IMR-90 (cell line): ENCODE results near the gene STAT6. TPM values are rescaled to one million over a fixed set of nuclear protein-coding genes. Genes with fewer than 3 reads are reported as not detected.
"Not testable (repeated sequence)": the region's sequence is repeated elsewhere in the genome, so short reads cannot be mapped to it uniquely, and the experiment has no call there.

Source experiments
- ATAC-seq: fragments of 200-7000 bp; cut with Tn5 transposase; 2 replicates; pipeline ENCODE4 v1.9.1; 2020; ENCODE audit warnings: low read depth, mild to moderate bottlenecking, moderate library complexity
- BruUV-seq: library from RNA; stranded (reverse); fragments of 400-500 nt; replicated peaks from 2 replicates; lab custom pipeline; 2021; lab: Mats Ljungman, UMichigan
- CTCF ChIA-PET: fragments of 300-600 bp; formaldehyde crosslinking; extraction: SDS; loops from one replicate; lab custom pipeline; 2021; ENCODE audit warnings: antibody characterized with exemption; lab: Yijun Ruan, JAX
- POLR2A ChIA-PET: fragments of 300-600 bp; sonication (Branson Sonifier 250); formaldehyde crosslinking; loops from one replicate; lab custom pipeline; 2022; ENCODE audit warnings: antibody characterized with exemption; ENCODE audit not compliant: unreplicated experiment; lab: Charles Lee
- DNase-seq: peaks from one replicate; pipeline ENCODE4 v3.0.0; 2013
- H2AFZ ChIP-seq: replicated peaks from 2 replicates; pipeline ENCODE3; 2013; ENCODE audit warnings: low read length, mild to moderate bottlenecking; ENCODE audit not compliant: poor library complexity
- H2AK5ac ChIP-seq: 2 replicates; pipeline ENCODE4 v1.6.1; 2013; ENCODE audit warnings: low read depth, low read length, inconsistent platforms
- H2AK9ac ChIP-seq: replicated peaks from 2 replicates; pipeline ENCODE3; 2013; ENCODE audit warnings: mild to moderate bottlenecking, low read depth, low read length, moderate library complexity; ENCODE audit not compliant: poor library complexity
- H2BK120ac ChIP-seq: 2 replicates; pipeline ENCODE4 v1.6.1; 2013; ENCODE audit warnings: low read depth, low read length, inconsistent platforms
- H2BK15ac ChIP-seq: 3 replicates; pipeline ENCODE4 v1.6.1; 2013; ENCODE audit warnings: low read depth, low read length, inconsistent platforms
- H2BK20ac ChIP-seq: 2 replicates; pipeline ENCODE4 v1.6.1; 2013; ENCODE audit warnings: low read depth, mild to moderate bottlenecking, inconsistent platforms, low read length, moderate library complexity
- H2BK5ac ChIP-seq: 2 replicates; pipeline ENCODE4 v1.6.1; 2013; ENCODE audit warnings: mild to moderate bottlenecking, low read depth, low read length, inconsistent platforms; ENCODE audit not compliant: poor library complexity, severe bottlenecking
- H3K14ac ChIP-seq: replicated peaks from 2 replicates; pipeline ENCODE4 v1.6.1; 2013; ENCODE audit warnings: low read depth, low read length, inconsistent platforms
- H3K18ac ChIP-seq: 2 replicates; pipeline ENCODE4 v1.6.1; 2013; ENCODE audit warnings: low read depth, low read length, control low read depth
- H3K23ac ChIP-seq: 2 replicates; pipeline ENCODE4 v1.6.1; 2013; ENCODE audit warnings: low read depth, low read length, inconsistent platforms
- H3K27ac ChIP-seq: 2 replicates; pipeline ENCODE4 v1.5.1; 2013; ENCODE audit warnings: mild to moderate bottlenecking, control low read depth, low read length; ENCODE audit not compliant: insufficient read depth
- H3K27me3 ChIP-seq: 2 replicates; pipeline ENCODE4 v1.6.1; 2013; ENCODE audit warnings: low read length; ENCODE audit not compliant: control insufficient read depth, insufficient read depth
- H3K36me3 ChIP-seq: 2 replicates; pipeline ENCODE4 v1.6.1; 2013; ENCODE audit warnings: low read length, mixed read lengths; ENCODE audit not compliant: control insufficient read depth, insufficient read depth
- H3K4ac ChIP-seq: 2 replicates; pipeline ENCODE4 v1.6.1; 2013; ENCODE audit warnings: low read depth, low read length, inconsistent platforms
- H3K4me1 ChIP-seq: 2 replicates; pipeline ENCODE4 v1.6.1; 2013; ENCODE audit warnings: low read length, mixed read lengths; ENCODE audit not compliant: control insufficient read depth, insufficient read depth
- H3K4me2 ChIP-seq: 2 replicates; pipeline ENCODE4 v1.6.1; 2013; ENCODE audit warnings: low read depth, mild to moderate bottlenecking, control low read depth, low read length, moderate library complexity
- H3K4me3 ChIP-seq: 2 replicates; pipeline ENCODE4 v1.5.1; 2013; ENCODE audit warnings: low read depth, mild to moderate bottlenecking, control low read depth, low read length, moderate library complexity; ENCODE audit not compliant: insufficient read depth
- H3K56ac ChIP-seq: 2 replicates; pipeline ENCODE4 v1.6.1; 2013; ENCODE audit warnings: low read length, inconsistent platforms; ENCODE audit not compliant: insufficient read depth; ENCODE audit errors: extremely low read depth
- H3K79me1 ChIP-seq, 2 experiments: 2 replicates each; pipeline ENCODE4 v1.6.1; 2013; ENCODE audit warnings: low read length in 2 of 2, inconsistent platforms in 1 of 2, low read depth in 1 of 2
- H3K9ac ChIP-seq: 2 replicates; pipeline ENCODE4 v1.6.1; 2013; ENCODE audit warnings: low read depth, low read length, control low read depth
- H3K9me1 ChIP-seq: 2 replicates; pipeline ENCODE4 v1.6.1; 2013; ENCODE audit warnings: low read length, inconsistent platforms; ENCODE audit not compliant: insufficient read depth
- H3K9me3 ChIP-seq: 2 replicates; pipeline ENCODE4 v1.6.1; 2013; ENCODE audit warnings: low read length; ENCODE audit not compliant: control insufficient read depth, insufficient read depth
- H4K20me1 ChIP-seq: 2 replicates; pipeline ENCODE4 v1.6.1; 2013; ENCODE audit warnings: low read length, inconsistent platforms; ENCODE audit not compliant: insufficient read depth
- H4K5ac ChIP-seq: 2 replicates; pipeline ENCODE4 v1.6.1; 2013; ENCODE audit warnings: mild to moderate bottlenecking, low read depth, low read length, control low read depth
- H4K8ac ChIP-seq, 2 experiments: 2 replicates each; pipeline ENCODE4 v1.6.1; 2013; ENCODE audit warnings: low read depth in 2 of 2, low read length in 2 of 2, control low read depth in 1 of 2, inconsistent platforms in 1 of 2
- H4K91ac ChIP-seq: 2 replicates; pipeline ENCODE4 v1.6.1; 2013; ENCODE audit warnings: low read depth, low read length, inconsistent platforms; ENCODE audit not compliant: insufficient read depth
- WGBS, 2 experiments: methylation state at CpG; one replicate each; pipeline versions ENCODE4 v1.1.5 to v1.1.7; 2013; ENCODE audit warnings: missing lambda C conversion rate in 2 of 2; ENCODE audit not compliant: insufficient read length in 1 of 2; ENCODE audit errors: extremely low coverage in 2 of 2; 5-methylcytosine and 5-hydroxymethylcytosine counted together
- dilution Hi-C: fragments of 300-500 bp; cut with HindIII; formaldehyde crosslinking; loops from one replicate; pipeline ENCODE4 v1.14.3; 2018; ENCODE audit warnings: low sequenced_read_pairs; ENCODE audit not compliant: unreplicated experiment
- in situ Hi-C: fragments of 300-500 bp; cut with MboI; formaldehyde crosslinking; loops from 3 replicates; pipeline ENCODE4 v1.14.3; 2019; ENCODE audit warnings: low sequenced_read_pairs, inconsistent platforms, mixed read lengths
- intact Hi-C: fragments of 100-400 bp; cut with micrococcal nuclease; formaldehyde crosslinking; loops from 2 replicates; pipeline ENCODE4 v1.10.0; 2022
- polyA plus RNA-seq, 3 experiments: library from polyadenylated mRNA; depleted of rRNA; stranded (reverse); fragments of >200 nt; gene quantifications; 2 replicates each; pipeline ENCODE4 v1.2.3, GENCODE V29; 2012; ENCODE audit warnings: low replicate concordance in 1 of 3
- total RNA-seq: library from RNA; depleted of rRNA; stranded (reverse); fragments of >200 nt; gene quantifications from 2 replicates; pipeline ENCODE4 v1.2.3, GENCODE V29; 2012

STAT6 gene
- total and polyA plus RNA-seq, 2 of the 4 experiments (the other 2 are of a cell fraction): 43.4 to 96.9 TPM

DNA sequence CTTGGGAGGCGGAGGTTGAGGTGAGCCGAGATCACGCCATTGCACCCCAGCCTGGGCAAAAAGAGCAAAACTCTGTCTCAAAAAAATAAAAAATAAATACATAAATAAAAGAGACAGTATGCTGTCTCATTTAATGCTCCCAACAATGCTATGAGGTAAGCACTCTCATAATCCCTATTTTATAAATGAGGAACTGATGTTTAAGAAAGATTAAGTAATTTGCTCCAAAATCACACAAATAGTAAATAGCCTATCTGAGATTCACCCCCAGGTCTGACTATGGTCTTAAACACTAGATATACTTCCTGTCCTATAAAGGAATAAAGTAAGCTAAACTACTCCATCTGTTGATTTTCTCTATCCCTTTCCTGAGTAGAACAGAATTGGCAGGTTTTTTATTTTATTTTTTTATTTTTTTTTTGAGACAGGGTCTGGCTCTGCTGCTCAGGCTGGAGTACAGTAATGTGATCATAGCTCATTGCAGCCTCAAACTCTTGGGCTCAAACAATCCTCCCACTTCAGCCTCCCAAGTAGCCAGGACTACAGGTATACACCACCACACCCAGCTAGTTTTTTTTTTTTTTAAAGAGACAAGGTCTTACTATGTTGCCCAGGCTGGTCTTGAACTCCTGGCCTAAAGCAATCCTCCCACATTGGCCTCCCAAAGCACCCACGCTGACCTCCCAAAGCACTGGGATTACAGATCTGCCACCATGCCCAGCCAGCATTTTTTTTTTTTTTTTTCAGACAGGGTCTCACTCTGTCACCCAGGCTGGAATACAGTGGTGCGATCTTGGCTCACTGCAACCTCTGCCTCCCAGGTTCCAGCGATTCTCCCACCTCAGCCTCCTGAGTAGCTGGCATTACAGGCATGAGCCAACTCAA lies 37.4 kb downstream of the STAT6 start:
- H2AK5ac ChIP-seq, H3K9me3 ChIP-seq, H4K20me1 ChIP-seq, H2BK5ac ChIP-seq, H2BK15ac ChIP-seq, H3K9ac ChIP-seq, H3K36me3 ChIP-seq, in situ Hi-C loops, ATAC-seq, H3K23ac ChIP-seq, H3K4me2 ChIP-seq, H3K18ac ChIP-seq, H4K8ac ChIP-seq, H3K4me1 ChIP-seq, H2BK120ac ChIP-seq, H3K27me3 ChIP-seq, H3K9me1 ChIP-seq, H2AFZ ChIP-seq, H3K4me3 ChIP-seq, BruUV-seq, dilution Hi-C loops, H2BK20ac ChIP-seq, DNase-seq, H2AK9ac ChIP-seq, H3K14ac ChIP-seq, H3K56ac ChIP-seq: not testable (repeated sequence)
- POLR2A ChIA-PET: interaction anchor here (0.6 kb wide), 1 partner anchor 98 kb away, joined by 3 read pairs; no protein-coding TSS in a partner anchor
- Histone ChIP-seq H3K27ac (peak overlapping the region; percentile 50; the same call in 1 of the 2 replicates), H4K91ac (peak overlapping the region; percentile 32; the same call in 1 of the 2 replicates), H3K4ac (0 out of 2 replicates have a peak overlapping the region, but pooled peaks have one; percentile 9), H3K79me1 (peaks cover 3 to 23% of the 10 kb centered on the region in 2 experiments; a peak in 2 of 4 replicates), H4K5ac (peak overlapping the region; percentile 66)
- intact Hi-C loops: loop anchor here (2.0 kb wide), 1 partner anchor 15 kb away; the partner anchor contains the start of gene NAB2
- CTCF ChIA-PET: interaction anchor here (0.6 to 2.7 kb wide), 3 partner anchors 11 to 38 kb away, joined by 3 to 11 read pairs (median 4); no protein-coding TSS in a partner anchor
- 100% methylated on average over 1 of the region's 6 CpGs; no CpG with 5 or more reads in 1 of the 2 experiments for WGBS, 2 experiments
